Neural progenitor cell (in vitro differentiated cells): Measurements from ENCODE around the gene PUM1. TPM values are rescaled to one million over a fixed set of nuclear protein-coding genes. Genes with fewer than 3 reads are reported as not detected.

Experiments used
- DNase-seq: peaks from one replicate; pipeline ENCODE4 v3.0.0-alpha.2; 2016; ENCODE audit warnings: low spot score
- H2AFZ ChIP-seq: fragments of 200-600 bp; sonication (generic); replicated peaks from 2 replicates; pipeline ENCODE4 v1.6.1; 2016; ENCODE audit warnings: antibody characterized with exemption
- H3F3A ChIP-seq: fragments of 200-600 bp; sonication (generic); 2 replicates; pipeline ENCODE4 v1.6.1; 2016; ENCODE audit warnings: antibody characterized with exemption, low read depth
- H3K27ac ChIP-seq: fragments of 200-600 bp; sonication (generic); 2 replicates; pipeline ENCODE4 v1.5.1; 2016; ENCODE audit warnings: mild to moderate bottlenecking
- H3K27me3 ChIP-seq: fragments of 200-600 bp; sonication (generic); 2 replicates; pipeline ENCODE4 v1.6.1; 2016; ENCODE audit warnings: mild to moderate bottlenecking, moderate library complexity
- H3K36me3 ChIP-seq: fragments of 200-600 bp; sonication (generic); 2 replicates; pipeline ENCODE4 v1.5.1; 2016
- H3K4me1 ChIP-seq: fragments of 200-600 bp; sonication (generic); 2 replicates; pipeline ENCODE4 v1.6.1; 2016; ENCODE audit warnings: mixed run types
- H3K4me2 ChIP-seq: fragments of 200-600 bp; sonication (generic); 2 replicates; pipeline ENCODE4 v1.6.1; 2016
- H3K4me3 ChIP-seq: fragments of 200-600 bp; sonication (generic); 2 replicates; pipeline ENCODE4 v1.5.1; 2016
- H3K79me2 ChIP-seq: fragments of 200-600 bp; sonication (generic); 2 replicates; pipeline ENCODE4 v1.6.1; 2016; ENCODE audit warnings: low read depth
- H3K9ac ChIP-seq: fragments of 200-600 bp; sonication (generic); 2 replicates; pipeline ENCODE4 v1.6.1; 2016
- H3K9me3 ChIP-seq: fragments of 200-600 bp; sonication (generic); 2 replicates; pipeline ENCODE4 v1.5.1; 2016; ENCODE audit warnings: low read depth
- H4K20me1 ChIP-seq: fragments of 200-600 bp; sonication (generic); 2 replicates; pipeline ENCODE4 v1.6.1; 2016; ENCODE audit warnings: low read depth
- H3K27ac Mint-ChIP-seq: 3 replicates; pipeline ENCODE4 v1.8.0; 2021; ENCODE audit warnings: mixed read lengths
- H3K27me3 Mint-ChIP-seq: 2 replicates; pipeline ENCODE4 v1.8.0; 2022; ENCODE audit warnings: low read depth, mild to moderate bottlenecking, inconsistent platforms, moderate library complexity, mixed read lengths; ENCODE audit not compliant: insufficient read depth
- H3K36me3 Mint-ChIP-seq: 3 replicates; pipeline ENCODE4 v1.8.0; 2021; ENCODE audit warnings: mixed read lengths
- H3K4me1 Mint-ChIP-seq: 3 replicates; pipeline ENCODE4 v1.8.0; 2021; ENCODE audit warnings: mixed read lengths
- H3K4me3 Mint-ChIP-seq: 3 replicates; pipeline ENCODE4 v1.8.0; 2021; ENCODE audit warnings: mild to moderate bottlenecking, moderate library complexity, mixed read lengths
- H3K9me3 Mint-ChIP-seq: 3 replicates; pipeline ENCODE4 v1.8.0; 2020; ENCODE audit warnings: mixed read lengths
- EZH2 ChIP-seq: fragments of 200-600 bp; sonication (generic); IDR thresholded peaks from 2 replicates; pipeline ENCODE4 v1.6.1; 2017; ENCODE audit warnings: antibody characterized with exemption, mild to moderate bottlenecking, moderate library complexity
- EZH2phosphoT487 ChIP-seq: fragments of 200-600 bp; sonication (generic); IDR thresholded peaks from 2 replicates; pipeline ENCODE4 v1.6.1; 2017; ENCODE audit warnings: antibody characterized with exemption
- total RNA-seq: library from RNA; depleted of rRNA; stranded (reverse); fragments of >200 nt; gene quantifications from 2 replicates; pipeline ENCODE4 v1.2.3, GENCODE V29; 2015; ENCODE audit warnings: low replicate concordance
- TF ChIP-seq, protein P1 (sequence below): fragments of 200-600 bp; sonication (generic); IDR thresholded peaks from 2 replicates; pipeline ENCODE4 v1.5.1; 2017; ENCODE audit warnings: antibody characterized with exemption, mild to moderate bottlenecking

Gene PUM1
- total RNA-seq, 1 donor from 2014 or later, result 130 TPM

GRCh38 chr1:31032266-31032665, 33.3 kb downstream of the PUM1 start:
- no peaks in the 10 kb centered on the region for H3K9me3 Mint-ChIP-seq
- H3K27ac Mint-ChIP-seq, result no peak overlapping the region
- Histone ChIP-seq H3K4me3 (no peak overlapping the region), H3K4me1 (peaks cover 14% of the 10 kb centered on the region), H3K79me2 (peaks cover 100% of the 10 kb centered on the region), H3F3A (peaks cover 13% of the 10 kb centered on the region), H3K9ac (no peak overlapping the region), H3K9me3 (no peaks in the 10 kb centered on the region), H2AFZ (no peak overlapping the region), H4K20me1 (peaks cover 100% of the 10 kb centered on the region), H3K27me3 (no peaks in the 10 kb centered on the region), H3K4me2 (no peak overlapping the region), H3K36me3 (peaks cover 5% of the 10 kb centered on the region), H3K27ac (peak overlapping the region; percentile 59)
- H3K36me3 Mint-ChIP-seq, result peaks cover 25% of the 10 kb centered on the region
- no peak for DNase-seq
- no peak for TF ChIP-seq EZH2phosphoT487
- no peak for TF ChIP-seq EZH2
- TF ChIP-seq, protein P1, sequence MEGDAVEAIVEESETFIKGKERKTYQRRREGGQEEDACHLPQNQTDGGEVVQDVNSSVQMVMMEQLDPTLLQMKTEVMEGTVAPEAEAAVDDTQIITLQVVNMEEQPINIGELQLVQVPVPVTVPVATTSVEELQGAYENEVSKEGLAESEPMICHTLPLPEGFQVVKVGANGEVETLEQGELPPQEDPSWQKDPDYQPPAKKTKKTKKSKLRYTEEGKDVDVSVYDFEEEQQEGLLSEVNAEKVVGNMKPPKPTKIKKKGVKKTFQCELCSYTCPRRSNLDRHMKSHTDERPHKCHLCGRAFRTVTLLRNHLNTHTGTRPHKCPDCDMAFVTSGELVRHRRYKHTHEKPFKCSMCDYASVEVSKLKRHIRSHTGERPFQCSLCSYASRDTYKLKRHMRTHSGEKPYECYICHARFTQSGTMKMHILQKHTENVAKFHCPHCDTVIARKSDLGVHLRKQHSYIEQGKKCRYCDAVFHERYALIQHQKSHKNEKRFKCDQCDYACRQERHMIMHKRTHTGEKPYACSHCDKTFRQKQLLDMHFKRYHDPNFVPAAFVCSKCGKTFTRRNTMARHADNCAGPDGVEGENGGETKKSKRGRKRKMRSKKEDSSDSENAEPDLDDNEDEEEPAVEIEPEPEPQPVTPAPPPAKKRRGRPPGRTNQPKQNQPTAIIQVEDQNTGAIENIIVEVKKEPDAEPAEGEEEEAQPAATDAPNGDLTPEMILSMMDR, result no peak
- no peak overlapping the region for H3K4me3 Mint-ChIP-seq
- peaks cover 2% of the 10 kb centered on the region for H3K27me3 Mint-ChIP-seq
- H3K4me1 Mint-ChIP-seq, result peaks cover 13% of the 10 kb centered on the region

DNA sequence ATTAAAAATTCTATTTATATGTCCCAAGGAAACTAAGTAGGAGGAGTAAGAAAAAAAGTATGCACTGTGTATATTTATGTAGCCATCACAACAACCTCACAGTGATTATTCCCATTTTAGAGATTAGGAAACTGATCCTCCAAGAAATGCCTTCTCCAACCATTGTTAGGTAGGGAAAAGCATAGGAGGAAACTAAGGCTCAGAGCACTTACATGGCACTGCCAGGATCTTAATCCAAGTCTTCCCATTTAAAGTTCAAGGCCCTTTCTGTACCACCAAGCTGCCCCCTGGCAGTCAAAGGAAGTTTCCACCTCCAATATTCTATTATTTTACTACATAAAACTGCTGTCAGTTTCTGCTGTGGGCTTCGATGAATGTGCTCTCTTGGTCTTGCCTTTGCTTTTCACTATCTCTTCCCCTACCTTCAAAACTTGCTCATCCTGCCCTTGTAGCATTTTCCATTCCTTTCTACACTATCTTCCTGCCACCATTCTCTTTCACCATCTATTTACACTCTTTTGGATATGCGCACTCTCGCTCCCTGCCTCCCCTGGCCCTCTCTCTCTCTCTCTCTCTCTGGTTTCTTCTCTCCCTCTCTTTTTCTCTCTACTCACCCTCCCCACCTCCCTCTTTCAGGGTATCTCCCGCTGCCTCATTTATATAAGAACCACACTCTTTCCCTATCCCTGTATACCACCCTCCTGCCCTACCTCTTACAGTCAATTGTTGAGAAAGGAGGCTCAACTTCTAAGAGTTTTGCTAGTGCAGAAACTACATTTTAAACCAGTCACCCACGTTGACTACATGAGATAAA, 34.0 kb downstream of the PUM1 start:
- H3K79me2 ChIP-seq, result peaks cover 100% of the 10 kb centered on the region
- peaks cover 13% of the 10 kb centered on the region for H3F3A ChIP-seq
- no peak overlapping the region for H3K4me3 ChIP-seq
- peaks cover 7% of the 10 kb centered on the region for H3K4me1 Mint-ChIP-seq
- no peak overlapping the region for H3K27ac Mint-ChIP-seq
- peaks cover 5% of the 10 kb centered on the region for H3K36me3 ChIP-seq
- H3K9ac ChIP-seq, result no peak overlapping the region
- H3K4me3 Mint-ChIP-seq, result no peak overlapping the region
- peak overlapping the region; percentile 59 for H3K27ac ChIP-seq
- H3K9me3 ChIP-seq, result no peaks in the 10 kb centered on the region
- H3K4me2 ChIP-seq, result no peak overlapping the region
- H2AFZ ChIP-seq, result no peak overlapping the region
- no peaks in the 10 kb centered on the region for H3K27me3 ChIP-seq
- TF ChIP-seq EZH2phosphoT487, result no peak
- TF ChIP-seq EZH2, result no peak
- TF ChIP-seq, protein P1, result no peak
- peaks cover 18% of the 10 kb centered on the region for H3K36me3 Mint-ChIP-seq
- DNase-seq, result no peak
- H3K4me1 ChIP-seq, result peaks cover 14% of the 10 kb centered on the region
- peaks cover 100% of the 10 kb centered on the region for H4K20me1 ChIP-seq
- no peaks in the 10 kb centered on the region for H3K27me3 Mint-ChIP-seq
- no peaks in the 10 kb centered on the region for H3K9me3 Mint-ChIP-seq

GRCh38 chr1:31029026-31029425, 36.5 kb downstream of the PUM1 start:
- Mint-ChIP-seq H3K36me3 (peaks cover 23% of the 10 kb centered on the region), H3K27me3 (no peaks in the 10 kb centered on the region), H3K9me3 (no peaks in the 10 kb centered on the region), H3K4me3 (no peak overlapping the region), H3K27ac (no peak overlapping the region), H3K4me1 (peaks cover 9% of the 10 kb centered on the region)
- TF ChIP-seq EZH2phosphoT487, result no peak
- TF ChIP-seq, protein P1, result no peak
- no peak for TF ChIP-seq EZH2
- Histone ChIP-seq H3K4me3 (no peak overlapping the region), H3K4me2 (no peak overlapping the region), H3K9ac (no peak overlapping the region), H3K9me3 (no peaks in the 10 kb centered on the region), H4K20me1 (peaks cover 100% of the 10 kb centered on the region), H3K36me3 (peaks cover 5% of the 10 kb centered on the region), H3K4me1 (peaks cover 14% of the 10 kb centered on the region), H3F3A (peaks cover 10% of the 10 kb centered on the region), H3K27me3 (no peaks in the 10 kb centered on the region), H2AFZ (no peak overlapping the region), H3K79me2 (peaks cover 100% of the 10 kb centered on the region), H3K27ac (no peak overlapping the region)
- DNase-seq, result no peak
